Stimulated activated CD8-positive, alpha-beta memory T cell treated with anti-CD3 and anti-CD28 coated beads, Interleukin-12 subunit alpha, Interleukin-12 subunit beta, amount 100 ng/mL, for 24 hours (primary cell): ENCODE results near the gene ZBTB40.

Source experiments
- DNase-seq: peaks from one replicate; pipeline ENCODE4 v3.0.0-alpha.2; 2020; ENCODE audit errors: extremely low read depth

ZBTB40 gene

GRCh38 chr1:22557341-22557950 is 105.8 kb downstream of the ZBTB40 start:
- no peak for DNase-seq

GRCh38 chr1:22562584-22563583 is 111.2 kb downstream of the ZBTB40 start, which contains the start of gene EPHA8:
Gene EPHA8, plus strand, starts transcription at chr1:22563489. Its CDS starts 147 bp downstream, at chr1:22563636.
- DNase-seq: no peak

GRCh38 chr1:22563671-22564602 is 112.3 kb downstream of the ZBTB40 start:
- no peak for DNase-seq

- no peak for DNase-seq
Measured at GRCh38 chr1:22566161-22566560, 114.5 kb downstream of the ZBTB40 start.

- no peak for DNase-seq
Measured at GRCh38 chr1:22567197-22567596, 115.5 kb downstream of the ZBTB40 start.

- DNase-seq: no peak
Measured at GRCh38 chr1:22567994-22568393, 116.3 kb downstream of the ZBTB40 start.

- no peak for DNase-seq
Measured at GRCh38 chr1:22569269-22569668, 117.6 kb downstream of the ZBTB40 start.

GRCh38 chr1:22570140-22570909 is 118.7 kb downstream of the ZBTB40 start:
- DNase-seq: no peak

GRCh38 chr1:22572818-22573217 is 121.2 kb downstream of the ZBTB40 start:
- DNase-seq: no peak

- DNase-seq: no peak
Measured at GRCh38 chr1:22573237-22573636, 121.6 kb downstream of the ZBTB40 start.

GRCh38 chr1:22575532-22576149 is 124.0 kb downstream of the ZBTB40 start:
- DNase-seq: no peak

GRCh38 chr1:22576150-22576544 is 124.5 kb downstream of the ZBTB40 start:
- DNase-seq: no peak

GRCh38 chr1:22576617-22577016 is 125.0 kb downstream of the ZBTB40 start:
- no peak for DNase-seq

GRCh38 chr1:22578732-22579361 is 127.2 kb downstream of the ZBTB40 start:
- no peak for DNase-seq

GRCh38 chr1:22579541-22580155 is 128.0 kb downstream of the ZBTB40 start:
- no peak for DNase-seq
